Measurements from ENCODE around the gene DRP2. TPM values are rescaled to one million over a fixed set of nuclear protein-coding genes. Genes with fewer than 3 reads are reported as not detected.

DRP2 gene
- total RNA-seq, 1 donor from 2014 or later, result 0.33 TPM

- Histone ChIP-seq H3K36me3 (ENCODE audit: control insufficient read depth, insufficient read depth, low read length) (no peaks in the 10 kb centered on the region), H3K4me3 (ENCODE audit: low read depth, low read length) (no peak overlapping the region), H3K27me3 (ENCODE audit: control insufficient read depth, insufficient read depth, low read length) (no peaks in the 10 kb centered on the region)
- no peak for TF ChIP-seq CTCF (IDR thresholded peaks at IDR 0.05; ENCODE audit: insufficient read depth, low read length, poor library complexity, severe bottlenecking)
- DNase-seq (ENCODE audit: low read depth), result no peak
Observed at GRCh38 chrX:101210630-101211029, 9.0 kb upstream of the DRP2 start.

- H3K4me3 ChIP-seq (ENCODE audit: low read depth, low read length), result no peak overlapping the region
- no peaks in the 10 kb centered on the region for H3K36me3 ChIP-seq (ENCODE audit: control insufficient read depth, insufficient read depth, low read length)
- DNase-seq (ENCODE audit: low read depth), result no peak
- no peak for TF ChIP-seq CTCF (IDR thresholded peaks at IDR 0.05; ENCODE audit: insufficient read depth, low read length, poor library complexity, severe bottlenecking)
- H3K27me3 ChIP-seq (ENCODE audit: control insufficient read depth, insufficient read depth, low read length), result no peaks in the 10 kb centered on the region
Observed at GRCh38 chrX:101217689-101218088, 1.9 kb upstream of the DRP2 start.

GRCh38 chrX:101219864-101220346 is 319 bp downstream of the DRP2 start:
- DNase-seq (ENCODE audit: low read depth), result no peak
- Histone ChIP-seq H3K27me3 (ENCODE audit: control insufficient read depth, insufficient read depth, low read length) (no peaks in the 10 kb centered on the region), H3K36me3 (ENCODE audit: control insufficient read depth, insufficient read depth, low read length) (no peaks in the 10 kb centered on the region), H3K4me3 (ENCODE audit: low read depth, low read length) (no peak overlapping the region)
- TF ChIP-seq CTCF (IDR thresholded peaks at IDR 0.05; ENCODE audit: insufficient read depth, low read length, poor library complexity, severe bottlenecking), result no peak

- Histone ChIP-seq H3K27me3 (ENCODE audit: control insufficient read depth, insufficient read depth, low read length) (no peaks in the 10 kb centered on the region), H3K4me3 (ENCODE audit: low read depth, low read length) (no peak overlapping the region), H3K36me3 (ENCODE audit: control insufficient read depth, insufficient read depth, low read length) (no peaks in the 10 kb centered on the region)
- no peak for TF ChIP-seq CTCF (IDR thresholded peaks at IDR 0.05; ENCODE audit: insufficient read depth, low read length, poor library complexity, severe bottlenecking)
- DNase-seq (ENCODE audit: low read depth), result no peak
Observed at GRCh38 chrX:101220662-101221260, 1.2 kb downstream of the DRP2 start.

- DNase-seq (ENCODE audit: low read depth), result no peak
- no peak for TF ChIP-seq CTCF (IDR thresholded peaks at IDR 0.05; ENCODE audit: insufficient read depth, low read length, poor library complexity, severe bottlenecking)
- H3K36me3 ChIP-seq (ENCODE audit: control insufficient read depth, insufficient read depth, low read length), result no peaks in the 10 kb centered on the region
- H3K27me3 ChIP-seq (ENCODE audit: control insufficient read depth, insufficient read depth, low read length), result no peaks in the 10 kb centered on the region
- H3K4me3 ChIP-seq (ENCODE audit: low read depth, low read length), result no peak overlapping the region
Observed at GRCh38 chrX:101223226-101223625, 3.6 kb downstream of the DRP2 start.

- no peak for TF ChIP-seq CTCF (IDR thresholded peaks at IDR 0.05; ENCODE audit: insufficient read depth, low read length, poor library complexity, severe bottlenecking)
- DNase-seq (ENCODE audit: low read depth), result no peak
- no peak overlapping the region for H3K4me3 ChIP-seq (ENCODE audit: low read depth, low read length)
- H3K36me3 ChIP-seq (ENCODE audit: control insufficient read depth, insufficient read depth, low read length), result no peaks in the 10 kb centered on the region
- H3K27me3 ChIP-seq (ENCODE audit: control insufficient read depth, insufficient read depth, low read length), result no peaks in the 10 kb centered on the region
Observed at GRCh38 chrX:101229170-101229569, 9.6 kb downstream of the DRP2 start.
